ENCODE data around the gene LRMDA. TPM values are rescaled to one million over a fixed set of nuclear protein-coding genes. Genes with fewer than 3 reads are reported as not detected.

The LRMDA gene
- total and polyA plus RNA-seq, 2 donors (not counting 1 experiment from before 2014, with no cell fraction given): 0.12 TPM; not detected in 1

GRCh38 chr10:75436896-75437295, 5.5 kb downstream of the LRMDA start:
- H3K27me3 Mint-ChIP-seq: peaks cover 50% of the 10 kb centered on the region
- no peak overlapping the region for H3K4me3 Mint-ChIP-seq
- Histone ChIP-seq H4K20me1 (ENCODE audit: control insufficient read depth, insufficient read depth, low read length, poor library complexity, severe bottlenecking) (no peaks in the 10 kb centered on the region), H3K9me3 (ENCODE audit: control extremely low read depth in 1 of 3, control insufficient read depth in 2 of 3, insufficient read depth in 1 of 3, low read length in 2 of 3) (peaks cover 0 to 3% (median 0%) of the 10 kb centered on the region in 3 donors), H3K9ac (ENCODE audit: low read length) (no peak overlapping the region), H3K4me3 (ENCODE audit: control extremely low read depth in 1 of 5, extremely low read depth in 1 of 5, insufficient read depth in 1 of 5, low read depth in 2 of 5, low read length in 4 of 5) (no peak overlapping the region), H3K27ac (ENCODE audit: low read length in 2 of 2) (no peak overlapping the region), H3K27me3 (replicated peaks in 1 of 4; ENCODE audit: control extremely low read depth in 1 of 4, control insufficient read depth in 3 of 4, insufficient read depth in 4 of 4, low read length in 3 of 4) (peaks cover 0 to 23% (median 8%) of the 10 kb centered on the region in 4 experiments), H3K4me2 (replicated peaks; ENCODE audit: low read depth, low read length, poor library complexity, severe bottlenecking) (no peak overlapping the region), H3K79me2 (ENCODE audit: control insufficient read depth, insufficient read depth, low read length) (no peaks in the 10 kb centered on the region), H2AFZ (ENCODE audit: insufficient read depth, low read depth, low read length, poor library complexity, severe bottlenecking) (no peak overlapping the region), H3K36me3 (replicated peaks in 1 of 2; ENCODE audit: control extremely low read depth in 1 of 2, control insufficient read depth in 1 of 2, extremely low read depth in 1 of 2, insufficient read depth in 2 of 2, low read length in 1 of 2) (no peaks in the 10 kb centered on the region), H3K4me1 (ENCODE audit: control insufficient read depth in 2 of 2, insufficient read depth in 2 of 2, low read length in 2 of 2) (peaks cover under 1 to 1% of the 10 kb centered on the region in 2 donors)
- CTCF ChIA-PET: no interaction called here
- ATAC-seq (ENCODE audit: low read depth) (no peak), DNase-seq (no peak)
- H3K9me3 Mint-ChIP-seq (ENCODE audit: insufficient read depth): no peaks in the 10 kb centered on the region
- no peak for TF ChIP-seq EZH2 (IDR thresholded peaks at IDR 0.05; ENCODE audit: borderline replicate concordance, insufficient read depth, low read depth, low read length, poor library complexity, severe bottlenecking)
- TF ChIP-seq, protein P1, sequence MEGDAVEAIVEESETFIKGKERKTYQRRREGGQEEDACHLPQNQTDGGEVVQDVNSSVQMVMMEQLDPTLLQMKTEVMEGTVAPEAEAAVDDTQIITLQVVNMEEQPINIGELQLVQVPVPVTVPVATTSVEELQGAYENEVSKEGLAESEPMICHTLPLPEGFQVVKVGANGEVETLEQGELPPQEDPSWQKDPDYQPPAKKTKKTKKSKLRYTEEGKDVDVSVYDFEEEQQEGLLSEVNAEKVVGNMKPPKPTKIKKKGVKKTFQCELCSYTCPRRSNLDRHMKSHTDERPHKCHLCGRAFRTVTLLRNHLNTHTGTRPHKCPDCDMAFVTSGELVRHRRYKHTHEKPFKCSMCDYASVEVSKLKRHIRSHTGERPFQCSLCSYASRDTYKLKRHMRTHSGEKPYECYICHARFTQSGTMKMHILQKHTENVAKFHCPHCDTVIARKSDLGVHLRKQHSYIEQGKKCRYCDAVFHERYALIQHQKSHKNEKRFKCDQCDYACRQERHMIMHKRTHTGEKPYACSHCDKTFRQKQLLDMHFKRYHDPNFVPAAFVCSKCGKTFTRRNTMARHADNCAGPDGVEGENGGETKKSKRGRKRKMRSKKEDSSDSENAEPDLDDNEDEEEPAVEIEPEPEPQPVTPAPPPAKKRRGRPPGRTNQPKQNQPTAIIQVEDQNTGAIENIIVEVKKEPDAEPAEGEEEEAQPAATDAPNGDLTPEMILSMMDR (IDR thresholded peaks at IDR 0.05): no peak
- intact Hi-C loops (cut with micrococcal nuclease): no loop called here
- POLR2A ChIA-PET: no interaction called here
- peaks cover 5% of the 10 kb centered on the region for H3K4me1 Mint-ChIP-seq
- H3K27ac Mint-ChIP-seq: no peak overlapping the region

DNA sequence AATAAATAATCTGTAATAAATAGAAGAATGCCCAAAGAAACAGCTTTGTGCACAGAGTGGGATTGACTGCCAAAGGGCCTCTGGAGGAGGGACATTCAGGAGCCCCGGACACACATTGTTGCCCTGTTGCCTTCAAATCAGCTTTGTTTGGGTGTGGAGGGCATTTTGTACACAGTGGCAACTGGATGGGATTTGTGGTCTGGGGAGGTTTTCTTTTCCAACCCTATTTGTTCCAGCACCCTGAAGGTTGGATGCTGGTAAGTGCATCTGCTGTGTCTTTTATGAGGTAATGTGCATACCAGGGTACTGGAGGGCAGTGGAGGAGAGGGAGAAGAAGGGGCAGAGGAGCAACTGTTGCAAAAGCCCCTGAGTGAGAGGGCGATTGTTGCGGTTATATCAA, 6.3 kb downstream of the LRMDA start:
- H3K27ac Mint-ChIP-seq: no peak overlapping the region
- H3K27me3 Mint-ChIP-seq: peaks cover 43% of the 10 kb centered on the region
- WGBS (ENCODE audit: insufficient coverage): 100% methylated on average over 3 of the region's 3 CpGs
- no peaks in the 10 kb centered on the region for H3K4me1 Mint-ChIP-seq
- Histone ChIP-seq H4K20me1 (ENCODE audit: control insufficient read depth, insufficient read depth, low read length, poor library complexity, severe bottlenecking) (no peaks in the 10 kb centered on the region), H3K9ac (ENCODE audit: low read length) (no peak overlapping the region), H3K9me3 (ENCODE audit: control extremely low read depth in 1 of 3, control insufficient read depth in 2 of 3, insufficient read depth in 1 of 3, low read length in 2 of 3) (peaks cover 0 to 3% (median 0%) of the 10 kb centered on the region in 3 donors), H2AFZ (ENCODE audit: insufficient read depth, low read depth, low read length, poor library complexity, severe bottlenecking) (no peak overlapping the region), H3K36me3 (replicated peaks in 1 of 2; ENCODE audit: control extremely low read depth in 1 of 2, control insufficient read depth in 1 of 2, extremely low read depth in 1 of 2, insufficient read depth in 2 of 2, low read length in 1 of 2) (no peaks in the 10 kb centered on the region), H3K4me3 (ENCODE audit: control extremely low read depth in 1 of 5, extremely low read depth in 1 of 5, insufficient read depth in 1 of 5, low read depth in 2 of 5, low read length in 4 of 5) (no peak overlapping the region), H3K4me1 (ENCODE audit: control insufficient read depth in 2 of 2, insufficient read depth in 2 of 2, low read length in 2 of 2) (no peaks in the 10 kb centered on the region), H3K27me3 (replicated peaks in 1 of 4; ENCODE audit: control extremely low read depth in 1 of 4, control insufficient read depth in 3 of 4, insufficient read depth in 4 of 4, low read length in 3 of 4) (peaks cover 0 to 15% (median 4%) of the 10 kb centered on the region in 4 experiments), H3K79me2 (ENCODE audit: control insufficient read depth, insufficient read depth, low read length) (no peaks in the 10 kb centered on the region), H3K27ac (ENCODE audit: low read length in 2 of 2) (no peak overlapping the region), H3K4me2 (replicated peaks; ENCODE audit: low read depth, low read length, poor library complexity, severe bottlenecking) (no peak overlapping the region)
- intact Hi-C loops (cut with micrococcal nuclease): no loop called here
- ATAC-seq (ENCODE audit: low read depth) (no peak), DNase-seq (no peak)
- ChIA-PET POLR2A (no interaction called here), CTCF (no interaction called here)
- no peak overlapping the region for H3K4me3 Mint-ChIP-seq
- peaks cover 4% of the 10 kb centered on the region for H3K9me3 Mint-ChIP-seq (ENCODE audit: insufficient read depth)
- TF ChIP-seq, protein P1 (IDR thresholded peaks at IDR 0.05): no peak
- TF ChIP-seq EZH2 (IDR thresholded peaks at IDR 0.05; ENCODE audit: borderline replicate concordance, insufficient read depth, low read depth, low read length, poor library complexity, severe bottlenecking): no peak
